T-cell (primary cell): ENCODE results near the gene VIPAS39. TPM values are rescaled to one million over a fixed set of nuclear protein-coding genes. Genes with fewer than 3 reads are reported as not detected.

Experiments
- ATAC-seq, 4 experiments: fragments of 200-7000 bp in 3 of 4; fragments of 150-1000 bp in 1 of 4; cut with Tn5 transposase; replicated peaks in 1 of 4; 1 replicate in 3 of 4; 2 replicates in 1 of 4; pipeline ENCODE4 v1.10.0; 2021; ENCODE audit warnings: moderate library complexity in 3 of 4, mild to moderate bottlenecking in 2 of 4, moderate number of reproducible peaks in 1 of 4
- CTCF ChIA-PET, 2 donors: fragments of 300-600 bp; sonication (Branson Sonifier 250); formaldehyde crosslinking; loops; one replicate each; lab custom pipeline; 2022; ENCODE audit warnings: antibody characterized with exemption in 2 of 2; lab: Charles Lee
- POLR2A ChIA-PET, 2 donors: fragments of 300-600 bp; sonication (Branson Sonifier 250); formaldehyde crosslinking; loops; one replicate each; lab custom pipeline; 2022; ENCODE audit warnings: antibody characterized with exemption in 2 of 2; lab: Charles Lee
- DNase-seq, 35 experiments: peaks; one replicate each; pipeline versions ENCODE4 v3.0.0 to v3.0.0-alpha.2; 2013 to 2023
- H3K27ac ChIP-seq: one replicate; pipeline ENCODE4 v1.5.1; 2013; ENCODE audit warnings: low read length
- H3K27me3 ChIP-seq, 2 experiments: replicated peaks in 1 of 2; 1 replicate in 1 of 2; 2 replicates in 1 of 2; pipeline versions ENCODE4 v1.6.1 to v1.7.0; 2013; ENCODE audit warnings: low read length in 1 of 2, mixed read lengths in 1 of 2; ENCODE audit not compliant: control insufficient read depth in 2 of 2, insufficient read depth in 2 of 2; ENCODE audit errors: extremely low read depth in 1 of 2
- H3K36me3 ChIP-seq, 2 donors: 1 replicate in 1 of 2; 2 replicates in 1 of 2; pipeline versions ENCODE4 v1.6.1 to v1.7.0; 2013; ENCODE audit warnings: low read length in 1 of 2; ENCODE audit not compliant: control insufficient read depth in 2 of 2, insufficient read depth in 1 of 2; ENCODE audit errors: extremely low read depth in 1 of 2
- H3K4me1 ChIP-seq, 2 experiments: 1 replicate in 1 of 2; 2 replicates in 1 of 2; pipeline versions ENCODE4 v1.6.1 to v1.7.0; 2013; ENCODE audit warnings: low read length in 2 of 2, mixed read lengths in 1 of 2; ENCODE audit not compliant: insufficient read depth in 2 of 2, control insufficient read depth in 1 of 2; ENCODE audit errors: extremely low read depth in 1 of 2
- H3K4me3 ChIP-seq, 2 donors: 1 replicate in 1 of 2; 2 replicates in 1 of 2; pipeline versions ENCODE4 v1.5.1 to v1.7.0; 2013; ENCODE audit warnings: mild to moderate bottlenecking in 2 of 2, low read length in 1 of 2, moderate library complexity in 1 of 2; ENCODE audit not compliant: control insufficient read depth in 1 of 2; ENCODE audit errors: extremely low read depth in 1 of 2
- H3K9me3 ChIP-seq: 2 replicates; pipeline ENCODE4 v1.7.0; 2013
- H3K27ac Mint-ChIP-seq, 2 donors: one replicate each; pipeline ENCODE4 v1.8.0; 2020 to 2021; ENCODE audit warnings: mild to moderate bottlenecking in 2 of 2, mixed read lengths in 2 of 2
- H3K27me3 Mint-ChIP-seq, 2 donors: one replicate each; pipeline ENCODE4 v1.8.0; 2021 to 2022; ENCODE audit warnings: mixed read lengths in 2 of 2
- H3K36me3 Mint-ChIP-seq: one replicate; pipeline ENCODE4 v1.8.0; 2021; ENCODE audit warnings: mixed read lengths
- H3K4me1 Mint-ChIP-seq, 3 donors: one replicate each; pipeline ENCODE4 v1.8.0; 2020 to 2022; ENCODE audit warnings: mixed read lengths in 3 of 3, mild to moderate bottlenecking in 1 of 3
- H3K4me3 Mint-ChIP-seq, 3 donors: one replicate each; pipeline ENCODE4 v1.8.0; 2020 to 2022; ENCODE audit warnings: mild to moderate bottlenecking in 3 of 3, mixed read lengths in 3 of 3, moderate library complexity in 3 of 3
- H3K9me3 Mint-ChIP-seq, 3 donors: one replicate each; pipeline ENCODE4 v1.8.0; 2020 to 2022; ENCODE audit warnings: mixed read lengths in 3 of 3
- WGBS: methylation state at CpG from one replicate; pipeline ENCODE4 v1.1.5; 2013; ENCODE audit warnings: missing lambda C conversion rate; ENCODE audit not compliant: insufficient coverage; 5-methylcytosine and 5-hydroxymethylcytosine counted together
- total RNA-seq, 35 experiments: library from RNA in 6 of 35; stranded (reverse) in 6 of 35; fragments of 120-200 nt in 1 of 35; gene quantifications; one replicate each; pipeline versions ENCODE4 v1.2.1 to v1.2.4 and lab custom pipeline; 2013 to 2026

The VIPAS39 gene
- total RNA-seq, 5 donors from 2014 or later (not counting 1 experiment from before 2014, with no cell fraction given): 15.6 to 24.1 (median 18.2) TPM

GRCh38 chr14:77439861-77440260 is 17.5 kb downstream of the VIPAS39 start:
- no peaks in the 10 kb centered on the region for H3K9me3 ChIP-seq
- Mint-ChIP-seq H3K9me3 (no peaks in the 10 kb centered on the region), H3K36me3 (peaks cover 61% of the 10 kb centered on the region), H3K4me3 (no peak overlapping the region), H3K4me1 (no peaks in the 10 kb centered on the region), H3K27ac (no peak overlapping the region), H3K27me3 (no peaks in the 10 kb centered on the region)
- no CpG with 5 or more reads among the region's 4 CpGs for WGBS
- no peaks in the 10 kb centered on the region for H3K27me3 ChIP-seq
- ChIA-PET POLR2A (no interaction called here), CTCF (no interaction called here)
- ATAC-seq (no peak), DNase-seq (no peak)
- H3K4me3 ChIP-seq: no peak overlapping the region
- no peaks in the 10 kb centered on the region for H3K4me1 ChIP-seq
- no peak overlapping the region for H3K27ac ChIP-seq
- H3K36me3 ChIP-seq: peaks cover 13 to 70% of the 10 kb centered on the region in 2 donors

- H3K36me3 Mint-ChIP-seq: peaks cover 67% of the 10 kb centered on the region
- no peak overlapping the region for H3K4me3 ChIP-seq
- CTCF ChIA-PET: no interaction called here
Observed at GRCh38 chr14:77438596-77438995, 18.8 kb downstream of the VIPAS39 start.

GRCh38 chr14:77436042-77436441 is 21.4 kb downstream of the VIPAS39 start:
- Mint-ChIP-seq H3K4me1 (no peaks in the 10 kb centered on the region), H3K27me3 (no peaks in the 10 kb centered on the region), H3K9me3 (no peaks in the 10 kb centered on the region), H3K27ac (no peak overlapping the region), H3K4me3 (no peak overlapping the region), H3K36me3 (peaks cover 52% of the 10 kb centered on the region)
- Histone ChIP-seq H3K9me3 (no peaks in the 10 kb centered on the region), H3K27me3 (no peaks in the 10 kb centered on the region), H3K4me3 (no peak overlapping the region), H3K36me3 (peaks cover 6 to 59% of the 10 kb centered on the region in 2 donors), H3K4me1 (no peaks in the 10 kb centered on the region), H3K27ac (no peak overlapping the region)
- ChIA-PET CTCF (no interaction called here), POLR2A (no interaction called here)
- no CpG with 5 or more reads among the region's 3 CpGs for WGBS
- ATAC-seq (no peak), DNase-seq (no peak)

More at GRCh38 chr14:77438596-77438995, 18.8 kb downstream of the VIPAS39 start:
- no peaks in the 10 kb centered on the region for H3K27me3 Mint-ChIP-seq
- Histone ChIP-seq H3K27ac (no peak overlapping the region), H3K27me3 (no peaks in the 10 kb centered on the region), H3K4me1 (no peaks in the 10 kb centered on the region), H3K36me3 (peaks cover 13 to 74% of the 10 kb centered on the region in 2 donors), H3K9me3 (no peaks in the 10 kb centered on the region)
- no peaks in the 10 kb centered on the region for H3K4me1 Mint-ChIP-seq
- WGBS: no CpG with 5 or more reads among the region's 1 CpG
- H3K9me3 Mint-ChIP-seq: no peaks in the 10 kb centered on the region
- H3K4me3 Mint-ChIP-seq: no peak overlapping the region
- no peak overlapping the region for H3K27ac Mint-ChIP-seq
- DNase-seq (no peak), ATAC-seq (no peak)
- POLR2A ChIA-PET: no interaction called here

GRCh38 chr14:77426396-77426795 is 31.0 kb downstream of the VIPAS39 start:
- CTCF ChIA-PET: interaction anchor here in 1 of 2 donors (0.6 kb wide), 1 partner anchor 160 kb away, joined by 3 read pairs; no protein-coding TSS in a partner anchor
- no peak overlapping the region for H3K27ac Mint-ChIP-seq

GRCh38 chr14:77424862-77425261 is 32.5 kb downstream of the VIPAS39 start:
- Mint-ChIP-seq H3K9me3 (peaks cover 4 to 12% (median 11%) of the 10 kb centered on the region in 3 donors), H3K36me3 (peaks cover 89% of the 10 kb centered on the region), H3K4me1 (no peaks in the 10 kb centered on the region), H3K27ac (no peak overlapping the region), H3K27me3 (no peaks in the 10 kb centered on the region), H3K4me3 (no peak overlapping the region)
- H3K36me3 ChIP-seq: peaks cover 19 to 76% of the 10 kb centered on the region in 2 donors
- H3K4me3 ChIP-seq: no peak overlapping the region
- H3K27me3 ChIP-seq: no peaks in the 10 kb centered on the region
- no peaks in the 10 kb centered on the region for H3K9me3 ChIP-seq
- DNase-seq (no peak), ATAC-seq (no peak)
- CTCF ChIA-PET: no interaction called here
- no peak overlapping the region for H3K27ac ChIP-seq
- 100% methylated on average over 2 of the region's 3 CpGs for WGBS
- POLR2A ChIA-PET: no interaction called here
- no peaks in the 10 kb centered on the region for H3K4me1 ChIP-seq

More at GRCh38 chr14:77426396-77426795, 31.0 kb downstream of the VIPAS39 start:
- ATAC-seq (no peak), DNase-seq (no peak)
- Histone ChIP-seq H3K4me3 (no peak overlapping the region), H3K27me3 (no peaks in the 10 kb centered on the region), H3K9me3 (no peaks in the 10 kb centered on the region), H3K4me1 (no peaks in the 10 kb centered on the region), H3K36me3 (peaks cover 21 to 83% of the 10 kb centered on the region in 2 donors), H3K27ac (no peak overlapping the region)
- no CpG with 5 or more reads among the region's 3 CpGs for WGBS
- Mint-ChIP-seq H3K9me3 (peaks cover 0 to 8% (median 5%) of the 10 kb centered on the region in 3 donors), H3K4me3 (no peak overlapping the region), H3K27me3 (no peaks in the 10 kb centered on the region), H3K36me3 (peaks cover 93% of the 10 kb centered on the region), H3K4me1 (no peaks in the 10 kb centered on the region)
- POLR2A ChIA-PET: no interaction called here

GRCh38 chr14:77423423-77423822 is 34.0 kb downstream of the VIPAS39 start, which contains the start of gene NOXRED1:
Gene NOXRED1 (minus strand): TSS chr14:77423523. CDS start chr14:77422889, 634 bp downstream.
- 100% methylated on average over 1 of the region's 1 CpG for WGBS
- Mint-ChIP-seq H3K36me3 (peaks cover 78% of the 10 kb centered on the region), H3K9me3 (peaks cover 7 to 19% (median 19%) of the 10 kb centered on the region in 3 donors), H3K4me1 (no peaks in the 10 kb centered on the region), H3K27ac (no peak within 1 kb of the TSS), H3K4me3 (no peak within 1 kb of the TSS), H3K27me3 (no peaks in the 10 kb centered on the region)
- H3K4me1 ChIP-seq: no peaks in the 10 kb centered on the region
- CTCF ChIA-PET: no interaction called here
- H3K9me3 ChIP-seq: no peaks in the 10 kb centered on the region
- H3K27ac ChIP-seq: no peak within 1 kb of the TSS
- ATAC-seq (no peak), DNase-seq (no peak)
- no peaks in the 10 kb centered on the region for H3K27me3 ChIP-seq
- no peak within 1 kb of the TSS for H3K4me3 ChIP-seq
- peaks cover 12 to 61% of the 10 kb centered on the region in 2 donors for H3K36me3 ChIP-seq
- POLR2A ChIA-PET: no interaction called here
